ENCODE results near the gene MYO15A. TPM values are rescaled to one million over a fixed set of nuclear protein-coding genes. Genes with fewer than 3 reads are reported as not detected.

MYO15A gene
- total and polyA plus RNA-seq, 4 experiments from 2014 or later = 0.14 to 2.2 (median 1.0) TPM

DNA sequence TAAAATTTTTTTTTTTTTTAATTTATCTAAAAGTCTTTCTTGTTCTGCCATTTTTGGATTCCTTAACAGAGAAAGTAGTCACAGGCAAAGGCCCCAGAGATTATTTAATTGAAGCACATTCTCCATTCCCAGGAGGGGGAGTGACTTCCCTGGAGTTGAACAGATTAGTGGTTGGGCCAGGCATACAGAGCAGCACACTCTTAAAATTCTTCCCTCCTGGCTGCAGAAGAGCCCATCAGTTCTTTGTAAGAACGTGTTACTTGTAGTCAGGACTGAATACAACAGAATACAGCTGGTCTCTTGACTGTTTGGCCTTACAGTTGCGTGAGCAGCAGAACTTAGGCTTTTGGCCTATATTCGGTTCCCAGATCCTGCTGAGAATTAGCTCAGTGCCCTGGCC is 76.8 kb downstream of the MYO15A start:
- H3K27me3 ChIP-seq (ENCODE audit: insufficient read depth, low read length) = no peaks in the 10 kb centered on the region
- peak overlapping the region; percentile 89 for H3K27ac ChIP-seq (ENCODE audit: low read depth, low read length)
- POLR2A ChIA-PET (ENCODE audit: partially characterized antibody) = interaction anchor here (1.0 to 3.6 kb wide), 4 partner anchors 8 to 74 kb away, joined by 4 to 25 read pairs (median 6); no protein-coding TSS in a partner anchor
- H3K36me3 Mint-ChIP-seq = peaks cover 10 to 44% of the 10 kb centered on the region in 2 donors
- H3K9me3 Mint-ChIP-seq = peaks cover 0 to 2% (median 0%) of the 10 kb centered on the region in 8 donors
- peak overlapping the region; percentile 73 to 95 for H3K4me3 ChIP-seq (ENCODE audit: low read length in 2 of 2)
- DNase-seq = no peak
- H3K9me3 ChIP-seq (ENCODE audit: control insufficient read depth in 1 of 2, low read length in 2 of 2) = no peaks in the 10 kb centered on the region
- H3K4me1 Mint-ChIP-seq = peaks cover 45 to 80% (median 57%) of the 10 kb centered on the region in 4 donors
- no peaks in the 10 kb centered on the region for H3K27me3 Mint-ChIP-seq
- CTCF ChIA-PET (ENCODE audit: partially characterized antibody) = interaction anchor here (1.1 to 4.6 kb wide), 3 partner anchors 31 to 44 kb away, joined by 3 to 16 read pairs (median 3); no protein-coding TSS in a partner anchor
- peaks cover 66% of the 10 kb centered on the region for H3K4me1 ChIP-seq (ENCODE audit: insufficient read depth, low read length)
- H3K36me3 ChIP-seq (ENCODE audit: insufficient read depth, low read length) = peaks cover 7% of the 10 kb centered on the region
- peak overlapping the region; percentile 88 to 97 (median 97) for H3K27ac Mint-ChIP-seq
- peak overlapping the region; percentile 94 to 99 (median 96) for H3K4me3 Mint-ChIP-seq
- intact Hi-C loops (cut with micrococcal nuclease) = loop anchor here (10.0 kb wide), 1 partner anchor 1531 kb away; the partner anchor contains the start of gene ZNF624

DNA sequence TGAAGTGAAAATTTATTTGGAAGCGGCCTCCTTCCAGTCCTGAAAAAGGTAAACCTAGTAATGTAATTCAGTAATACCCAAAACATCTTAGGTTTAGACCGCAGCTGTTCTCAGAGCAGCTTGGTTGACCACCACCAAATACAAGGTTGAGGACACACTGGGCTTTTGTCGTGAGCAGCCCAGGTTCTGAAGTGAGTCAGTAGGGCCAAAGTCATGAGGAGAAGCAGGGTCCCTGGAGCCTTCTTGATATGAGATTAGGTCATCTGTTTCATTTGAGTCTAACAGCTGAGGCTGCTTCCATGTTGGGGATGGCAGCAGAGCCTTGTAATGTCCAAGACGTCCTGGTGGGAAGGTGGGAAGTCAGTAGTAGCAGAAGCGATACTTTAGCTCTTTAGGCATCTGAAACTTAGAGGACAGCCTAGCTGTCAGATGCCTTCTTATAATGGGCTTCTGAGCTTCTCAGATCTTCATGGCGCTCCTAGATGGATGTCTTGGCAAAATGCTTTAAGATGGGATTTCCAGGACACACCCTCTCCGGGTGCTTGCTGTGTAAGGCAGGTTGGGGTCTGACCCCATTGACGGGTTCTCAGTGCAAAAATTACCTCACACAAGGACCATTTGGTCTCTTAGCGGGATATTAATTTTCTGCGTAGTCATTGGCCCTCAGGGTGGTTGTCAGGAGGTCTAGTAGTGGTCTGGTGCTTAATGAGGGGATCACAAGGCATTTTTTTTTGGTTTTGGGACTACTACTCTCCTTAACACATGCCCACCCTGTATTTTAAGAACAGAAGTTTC is 77.5 kb downstream of the MYO15A start:
- Histone ChIP-seq H3K4me3 (ENCODE audit: low read length in 2 of 2) (peak overlapping the region; percentile 73 to 95), H3K27me3 (ENCODE audit: insufficient read depth, low read length) (no peaks in the 10 kb centered on the region), H3K36me3 (ENCODE audit: insufficient read depth, low read length) (peaks cover 7% of the 10 kb centered on the region), H3K4me1 (ENCODE audit: insufficient read depth, low read length) (peaks cover 72% of the 10 kb centered on the region), H3K9me3 (ENCODE audit: control insufficient read depth in 1 of 2, low read length in 2 of 2) (no peaks in the 10 kb centered on the region), H3K27ac (ENCODE audit: low read depth, low read length) (peak overlapping the region; percentile 89)
- Mint-ChIP-seq H3K36me3 (peaks cover 10 to 50% of the 10 kb centered on the region in 2 donors), H3K9me3 (peaks cover 0 to 2% (median 0%) of the 10 kb centered on the region in 8 donors), H3K4me1 (peaks cover 52 to 87% (median 63%) of the 10 kb centered on the region in 4 donors), H3K4me3 (peak overlapping the region; percentile 94 to 99 (median 96)), H3K27ac (peak overlapping the region; percentile 88 to 97 (median 97)), H3K27me3 (no peaks in the 10 kb centered on the region)
- CTCF ChIA-PET (ENCODE audit: partially characterized antibody) = interaction anchor here (1.1 to 4.6 kb wide), 3 partner anchors 30 to 44 kb away, joined by 3 to 16 read pairs (median 3); no protein-coding TSS in a partner anchor
- POLR2A ChIA-PET (ENCODE audit: partially characterized antibody) = interaction anchor here (1.0 kb wide), 1 partner anchor 73 kb away, joined by 4 read pairs; no protein-coding TSS in a partner anchor
- intact Hi-C loops (cut with micrococcal nuclease) = loop anchor here (10.0 kb wide), 1 partner anchor 1531 kb away; the partner anchor contains the start of gene ZNF624
- no peak for DNase-seq

DNA sequence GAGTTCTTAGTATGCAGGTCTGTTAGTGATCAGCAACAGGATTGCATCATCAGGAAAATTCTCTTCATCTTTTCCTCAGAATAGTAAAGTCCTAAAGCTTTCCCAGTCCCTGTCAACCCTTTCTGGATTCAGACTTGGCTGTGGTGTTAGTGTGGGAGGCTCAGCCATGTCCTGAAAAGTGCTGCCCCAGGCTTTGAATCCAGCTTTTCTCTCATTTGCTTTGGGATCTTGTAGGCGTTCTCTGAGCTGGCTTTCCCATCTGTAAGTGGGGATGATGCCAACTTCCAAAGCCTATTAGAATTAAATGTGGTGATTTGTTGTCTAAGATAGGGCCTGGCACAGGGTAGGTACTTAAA is 78.0 kb downstream of the MYO15A start:
- Mint-ChIP-seq H3K9me3 (peaks cover 0 to 2% (median 0%) of the 10 kb centered on the region in 8 donors), H3K4me1 (peaks cover 57 to 89% (median 68%) of the 10 kb centered on the region in 4 donors), H3K27me3 (no peaks in the 10 kb centered on the region), H3K27ac (peak overlapping the region; percentile 71 to 97 (median 97)), H3K4me3 (peak overlapping the region; percentile 94 to 99 (median 96)), H3K36me3 (peaks cover 10 to 54% of the 10 kb centered on the region in 2 donors)
- no peak for DNase-seq
- ChIA-PET CTCF (ENCODE audit: partially characterized antibody) (interaction anchor here (1.1 to 4.6 kb wide), 2 partner anchors 29 to 45 kb away, joined by 3 to 16 read pairs; no protein-coding TSS in a partner anchor), POLR2A (ENCODE audit: partially characterized antibody) (no interaction called here)
- intact Hi-C loops (cut with micrococcal nuclease) = loop anchor here (10.0 kb wide), 1 partner anchor 1532 kb away; the partner anchor contains the start of gene ZNF624
- Histone ChIP-seq H3K4me1 (ENCODE audit: insufficient read depth, low read length) (peaks cover 78% of the 10 kb centered on the region), H3K27me3 (ENCODE audit: insufficient read depth, low read length) (no peaks in the 10 kb centered on the region), H3K4me3 (ENCODE audit: low read length in 2 of 2) (peak overlapping the region; percentile 73 to 95), H3K36me3 (ENCODE audit: insufficient read depth, low read length) (peaks cover 7% of the 10 kb centered on the region), H3K27ac (ENCODE audit: low read depth, low read length) (peak overlapping the region; percentile 89), H3K9me3 (ENCODE audit: control insufficient read depth in 1 of 2, low read length in 2 of 2) (no peaks in the 10 kb centered on the region)

DNA sequence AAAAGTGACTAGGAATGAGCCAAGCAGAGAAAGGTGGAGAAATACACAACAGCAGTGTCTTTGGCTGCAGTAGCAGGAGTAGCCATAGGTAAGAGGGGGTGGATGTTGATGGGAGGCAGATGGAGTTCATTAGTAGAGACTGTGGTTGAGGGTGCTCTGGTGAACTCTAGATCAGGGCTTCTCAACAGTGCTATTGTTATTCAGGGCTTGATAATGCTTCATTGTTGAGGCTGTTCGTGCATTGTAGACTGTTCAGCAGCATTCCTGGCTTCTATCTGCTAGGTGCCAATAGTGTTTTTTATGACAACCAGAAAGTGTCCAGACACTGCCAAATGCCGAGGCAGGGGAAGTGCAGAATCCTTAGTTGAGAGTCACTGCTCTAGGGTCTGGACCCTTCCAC is 78.7 kb downstream of the MYO15A start:
- DNase-seq = no peak
- H3K27ac Mint-ChIP-seq = peak overlapping the region; percentile 53 to 97 (median 82)
- peaks cover 10 to 58% of the 10 kb centered on the region in 2 donors for H3K36me3 Mint-ChIP-seq
- peak overlapping the region; percentile 94 to 99 (median 96) for H3K4me3 Mint-ChIP-seq
- CTCF ChIA-PET (ENCODE audit: partially characterized antibody) = interaction anchor here (2.1 to 4.6 kb wide), 2 partner anchors 29 to 46 kb away, joined by 5 to 16 read pairs; no protein-coding TSS in a partner anchor
- no peaks in the 10 kb centered on the region for H3K27me3 Mint-ChIP-seq
- H3K4me1 Mint-ChIP-seq = peaks cover 57 to 89% (median 68%) of the 10 kb centered on the region in 4 donors
- peaks cover 0 to 2% (median 0%) of the 10 kb centered on the region in 8 donors for H3K9me3 Mint-ChIP-seq
- peaks cover 79% of the 10 kb centered on the region for H3K4me1 ChIP-seq (ENCODE audit: insufficient read depth, low read length)
- POLR2A ChIA-PET (ENCODE audit: partially characterized antibody) = no interaction called here
- H3K27ac ChIP-seq (ENCODE audit: low read depth, low read length) = peak overlapping the region; percentile 89
- H3K36me3 ChIP-seq (ENCODE audit: insufficient read depth, low read length) = peaks cover 7% of the 10 kb centered on the region
- H3K9me3 ChIP-seq (ENCODE audit: control insufficient read depth in 1 of 2, low read length in 2 of 2) = no peaks in the 10 kb centered on the region
- no peaks in the 10 kb centered on the region for H3K27me3 ChIP-seq (ENCODE audit: insufficient read depth, low read length)
- peak overlapping the region; percentile 73 to 95 for H3K4me3 ChIP-seq (ENCODE audit: low read length in 2 of 2)
- intact Hi-C loops (cut with micrococcal nuclease) = loop anchor here (10.0 kb wide), 1 partner anchor 1532 kb away; the partner anchor contains the start of gene ZNF624

DNA sequence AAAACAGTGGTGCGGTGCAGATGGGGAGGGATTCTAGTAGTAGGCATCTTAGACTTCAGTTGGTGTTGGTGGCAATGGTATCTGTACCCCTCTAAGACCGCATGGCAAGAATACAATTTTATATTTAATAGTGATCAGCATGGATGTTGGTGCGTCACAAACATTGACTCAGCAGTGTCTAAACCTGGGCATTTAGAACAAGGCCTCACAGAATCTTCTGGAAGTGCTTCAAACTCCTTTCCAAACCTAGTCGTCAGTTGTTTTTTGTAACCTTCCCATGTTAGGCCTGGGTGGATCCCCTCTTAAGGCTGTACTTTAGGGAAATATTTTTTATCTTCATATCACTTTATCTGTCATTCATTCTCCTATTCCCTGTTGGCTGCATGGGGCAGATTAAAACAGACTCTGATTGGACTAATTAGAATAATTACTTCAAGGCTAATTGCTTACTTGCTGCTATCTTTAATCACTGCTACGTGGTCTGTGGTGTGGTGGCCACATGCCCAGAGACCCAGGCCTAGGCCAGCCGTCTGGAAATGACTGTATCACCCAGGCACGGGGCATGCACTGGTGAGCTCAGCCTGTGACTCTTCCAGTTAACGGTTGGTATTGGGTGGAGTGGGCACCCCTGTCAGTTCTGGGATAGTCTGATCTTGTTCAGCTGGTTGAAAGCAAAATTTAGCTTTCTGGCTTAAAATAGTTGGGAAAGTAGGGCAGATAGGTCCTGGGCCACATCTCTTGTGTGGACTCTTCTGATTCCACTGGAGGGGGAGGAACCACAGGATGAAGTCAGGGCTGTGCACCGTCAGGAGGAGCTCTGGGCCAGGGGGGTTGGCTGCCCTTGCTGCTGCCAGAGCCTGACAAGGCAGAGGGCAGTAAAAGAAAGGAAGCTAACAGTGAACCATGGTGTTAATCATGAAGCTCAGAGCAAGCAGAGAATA is 79.5 kb downstream of the MYO15A start:
- intact Hi-C loops (cut with micrococcal nuclease) = loop anchor here (10.0 kb wide), 1 partner anchor 1533 kb away; the partner anchor contains the start of gene ZNF624
- peaks cover 77% of the 10 kb centered on the region for H3K4me1 ChIP-seq (ENCODE audit: insufficient read depth, low read length)
- CTCF ChIA-PET (ENCODE audit: partially characterized antibody) = interaction anchor here (2.1 kb wide), 1 partner anchor 28 kb away, joined by 5 read pairs; no protein-coding TSS in a partner anchor

DNA sequence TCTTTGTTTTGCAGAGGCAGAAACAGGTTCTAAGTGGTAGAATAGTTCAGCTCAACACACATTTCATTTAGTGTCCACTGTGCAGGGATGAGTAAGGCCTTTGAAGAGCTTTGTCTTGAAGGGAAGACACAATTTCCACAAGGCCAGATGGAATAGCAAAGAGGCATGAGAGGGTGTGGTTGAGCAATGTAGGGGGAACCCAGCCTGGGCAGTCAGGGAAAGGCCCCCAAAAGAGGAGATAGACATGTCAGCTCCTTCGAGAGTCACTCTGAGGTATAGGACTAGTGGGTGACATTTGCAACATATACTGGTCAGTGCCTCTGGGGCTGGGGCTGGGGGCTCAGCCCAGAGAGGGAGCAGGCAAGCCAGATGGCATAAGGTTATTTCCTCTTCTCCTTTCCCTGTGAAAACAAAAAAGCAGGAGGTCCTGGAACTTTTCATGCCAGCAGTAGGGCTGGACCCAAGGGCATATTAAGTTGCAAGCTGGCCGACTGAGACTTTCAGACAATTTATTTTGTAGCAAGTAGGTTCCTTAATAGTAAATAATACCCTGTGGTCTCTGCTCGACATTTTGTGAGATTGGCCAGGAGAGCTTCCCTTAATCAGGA is 82.2 kb downstream of the MYO15A start:
- H3K27ac ChIP-seq (ENCODE audit: low read depth, low read length) = no peak overlapping the region
- ChIA-PET POLR2A (ENCODE audit: partially characterized antibody) (interaction anchor here (1.1 kb wide), 1 partner anchor 10 kb away, joined by 3 read pairs; no protein-coding TSS in a partner anchor), CTCF (ENCODE audit: partially characterized antibody) (interaction anchor here (0.9 to 1.1 kb wide), 2 partner anchors 9 to 24 kb away, joined by 3 read pairs; no protein-coding TSS in a partner anchor)
- no peaks in the 10 kb centered on the region for H3K9me3 ChIP-seq (ENCODE audit: control insufficient read depth in 1 of 2, low read length in 2 of 2)
- no peaks in the 10 kb centered on the region for H3K27me3 ChIP-seq (ENCODE audit: insufficient read depth, low read length)
- peaks cover 75% of the 10 kb centered on the region for H3K4me1 ChIP-seq (ENCODE audit: insufficient read depth, low read length)
- H3K36me3 ChIP-seq (ENCODE audit: insufficient read depth, low read length) = peaks cover 21% of the 10 kb centered on the region
- H3K4me3 Mint-ChIP-seq = peak overlapping the region in 6 of 8 donors; percentile 6 to 61 (median 24)
- H3K27me3 Mint-ChIP-seq = no peaks in the 10 kb centered on the region
- no peak for DNase-seq
- peaks cover 68 to 87% (median 79%) of the 10 kb centered on the region in 4 donors for H3K4me1 Mint-ChIP-seq
- H3K9me3 Mint-ChIP-seq = no peaks in the 10 kb centered on the region
- H3K36me3 Mint-ChIP-seq = peaks cover 20 to 70% of the 10 kb centered on the region in 2 donors
- intact Hi-C loops (cut with micrococcal nuclease) = no loop called here
- peak overlapping the region in 6 of 7 donors; percentile 49 to 82 (median 64) for H3K27ac Mint-ChIP-seq
- H3K4me3 ChIP-seq (ENCODE audit: low read length in 2 of 2) = no peak overlapping the region

More for the DNA sequence above, 79.5 kb downstream of the MYO15A start:
- Histone ChIP-seq H3K4me3 (ENCODE audit: low read length in 2 of 2) (peak overlapping the region; percentile 73 to 95), H3K27ac (ENCODE audit: low read depth, low read length) (peak overlapping the region; percentile 28), H3K36me3 (ENCODE audit: insufficient read depth, low read length) (peaks cover 7% of the 10 kb centered on the region), H3K27me3 (ENCODE audit: insufficient read depth, low read length) (no peaks in the 10 kb centered on the region), H3K9me3 (ENCODE audit: control insufficient read depth in 1 of 2, low read length in 2 of 2) (no peaks in the 10 kb centered on the region)
- no peak for DNase-seq
- Mint-ChIP-seq H3K27me3 (no peaks in the 10 kb centered on the region), H3K9me3 (peaks cover 0 to 2% (median 0%) of the 10 kb centered on the region in 8 donors), H3K36me3 (peaks cover 10 to 61% of the 10 kb centered on the region in 2 donors), H3K4me1 (peaks cover 59 to 85% (median 71%) of the 10 kb centered on the region in 4 donors), H3K4me3 (peak overlapping the region; percentile 94 to 99 (median 96)), H3K27ac (peak overlapping the region; percentile 55 to 97 (median 85))
- POLR2A ChIA-PET (ENCODE audit: partially characterized antibody) = interaction anchor here (1.6 kb wide), 1 partner anchor 10 kb away, joined by 6 read pairs; no protein-coding TSS in a partner anchor
